PC-3 (cell line): ENCODE data around the gene GRIP2. TPM values are rescaled to one million over a fixed set of nuclear protein-coding genes. Genes with fewer than 3 reads are reported as not detected.
A peak's percentile ranks its signal among the peaks of the same experiment; 100 is the strongest.

Experiments
- ATAC-seq: fragments of 200-7000 bp; cut with Tn5 transposase; 2 replicates; pipeline ENCODE4 v1.9.1; 2020; ENCODE audit warnings: mild to moderate bottlenecking, moderate library complexity
- BruUV-seq: library from RNA; stranded (reverse); fragments of 400-500 nt; replicated peaks from 2 replicates; lab custom pipeline; 2021; lab: Mats Ljungman, UMichigan
- CTCF ChIA-PET: fragments of 300-600 bp; sonication (Branson Sonifier 250); formaldehyde crosslinking; loops from one replicate; lab custom pipeline; 2022; ENCODE audit warnings: antibody characterized with exemption; lab: Charles Lee
- POLR2A ChIA-PET: fragments of 300-600 bp; sonication (Branson Sonifier 250); formaldehyde crosslinking; loops from one replicate; lab custom pipeline; 2022; ENCODE audit warnings: antibody characterized with exemption; ENCODE audit not compliant: unreplicated experiment; lab: Charles Lee
- DNase-seq: peaks from one replicate; pipeline ENCODE4 v3.0.0-alpha.2; 2015
- H2AFZ ChIP-seq: fragments of 300-600 bp; sonication (generic); 2 replicates; pipeline ENCODE4 v1.6.0; 2016; ENCODE audit warnings: antibody characterized with exemption, low read length
- H3F3A ChIP-seq: fragments of 300-600 bp; sonication (generic); one replicate; pipeline ENCODE4 v1.6.0; 2017; ENCODE audit warnings: antibody characterized with exemption, low read length, control low read depth, mild to moderate bottlenecking; ENCODE audit not compliant: unreplicated experiment
- H3K27ac ChIP-seq: fragments of 300-600 bp; sonication (generic); 2 replicates; pipeline ENCODE4 v1.5.1; 2016; ENCODE audit warnings: mild to moderate bottlenecking, low read length
- H3K27me3 ChIP-seq: fragments of 300-600 bp; sonication (generic); 2 replicates; pipeline ENCODE4 v1.6.1; 2016; ENCODE audit warnings: low read length, mixed read lengths
- H3K36me3 ChIP-seq: fragments of 300-600 bp; sonication (generic); 2 replicates; pipeline ENCODE4 v1.6.1; 2016; ENCODE audit warnings: low read depth, mixed run types, low read length, mixed read lengths
- H3K4me1 ChIP-seq: fragments of 300-600 bp; sonication (generic); 2 replicates; pipeline ENCODE4 v1.5.1; 2016; ENCODE audit warnings: low read length; ENCODE audit not compliant: insufficient read depth
- H3K4me2 ChIP-seq: fragments of 300-600 bp; sonication (generic); 2 replicates; pipeline ENCODE4 v1.6.0; 2016; ENCODE audit warnings: low read length
- H3K4me3 ChIP-seq: fragments of 300-600 bp; sonication (generic); 2 replicates; pipeline ENCODE4 v1.5.1; 2016; ENCODE audit warnings: mild to moderate bottlenecking, low read length, mixed read lengths
- H3K79me2 ChIP-seq: fragments of 300-600 bp; sonication (generic); 2 replicates; pipeline ENCODE4 v1.6.1; 2017; ENCODE audit warnings: low read length, mixed read lengths
- H3K9ac ChIP-seq: fragments of 300-600 bp; sonication (generic); 2 replicates; pipeline ENCODE4 v1.6.0; 2016; ENCODE audit warnings: mild to moderate bottlenecking, low read length
- H3K9me2 ChIP-seq: fragments of 300-600 bp; sonication (generic); replicated peaks from 2 replicates; pipeline ENCODE4 v1.6.1; 2016; ENCODE audit warnings: mixed run types, low read length, mixed read lengths
- H3K9me3 ChIP-seq: fragments of 300-600 bp; sonication (generic); 2 replicates; pipeline ENCODE4 v1.6.1; 2016; ENCODE audit warnings: low read length, mixed read lengths
- H4K20me1 ChIP-seq: fragments of 300-600 bp; sonication (generic); 2 replicates; pipeline ENCODE4 v1.6.1; 2016; ENCODE audit warnings: low read length, mixed read lengths
- CTCF ChIP-seq: fragments of 300-600 bp; sonication (generic); conservative IDR thresholded peaks from 2 replicates; pipeline ENCODE4 v1.5.1; 2017; ENCODE audit warnings: antibody characterized with exemption, low read depth, mild to moderate bottlenecking, low read length
- EZH2 ChIP-seq: fragments of 300-600 bp; sonication (generic); IDR thresholded peaks from one replicate; pipeline ENCODE4 v1.6.1; 2017; ENCODE audit warnings: antibody characterized with exemption, mild to moderate bottlenecking, low read length; ENCODE audit not compliant: unreplicated experiment
- EZH2phosphoT487 ChIP-seq: fragments of 300-600 bp; sonication (generic); IDR thresholded peaks from 2 replicates; pipeline ENCODE4 v1.6.1; 2018; ENCODE audit warnings: mild to moderate bottlenecking, antibody characterized with exemption, low read length, borderline replicate concordance
- intact Hi-C: fragments of 100-400 bp; cut with micrococcal nuclease; formaldehyde crosslinking; loops from 2 replicates; pipeline ENCODE4 v1.9.0; 2023
- total RNA-seq: library from RNA; depleted of rRNA; stranded (reverse); fragments of >200 nt; gene quantifications from 2 replicates; pipeline ENCODE4 v1.2.3, GENCODE V29; 2014

The GRIP2 gene
- total RNA-seq, 1 experiment from 2014 or later: 0.36 TPM

- Histone ChIP-seq H2AFZ (0 out of 2 replicates have a peak overlapping the region, but pooled peaks have one; percentile 25), H3K36me3 (no peaks in the 10 kb centered on the region), H3K9me3 (no peaks in the 10 kb centered on the region), H3K4me1 (no peaks in the 10 kb centered on the region; the same call in 1 of the 2 replicates), H3K9ac (no peak overlapping the region), H4K20me1 (no peaks in the 10 kb centered on the region), H3K9me2 (no peaks in the 10 kb centered on the region), H3K4me2 (no peak overlapping the region), H3K79me2 (no peaks in the 10 kb centered on the region), H3K4me3 (no peak overlapping the region), H3K27ac (no peak overlapping the region), H3K27me3 (peaks cover 13% of the 10 kb centered on the region), H3F3A (no peaks in the 10 kb centered on the region)
- ChIA-PET CTCF (interaction anchor here (0.6 to 0.7 kb wide), 2 partner anchors 1173 to 1703 kb away, joined by 3 to 4 read pairs; no protein-coding TSS in a partner anchor), POLR2A (no interaction called here)
- peak; percentile 61 for ATAC-seq
- intact Hi-C loops: no loop called here
- no TSS peak for BruUV-seq
- DNase-seq: peak; percentile 25
- TF ChIP-seq CTCF: no peak
- no peak for TF ChIP-seq EZH2phosphoT487
- TF ChIP-seq EZH2: no peak
Measured at GRCh38 chr3:14525685-14526631, 14.2 kb downstream of the GRIP2 start.

GRCh38 chr3:14524920-14525660 lies 15.1 kb downstream of the GRIP2 start:
- Histone ChIP-seq H3K4me1 (no peaks in the 10 kb centered on the region; the same call in 1 of the 2 replicates), H3K9me2 (no peaks in the 10 kb centered on the region), H3K4me3 (no peak overlapping the region), H3K79me2 (no peaks in the 10 kb centered on the region), H3K27ac (no peak overlapping the region), H3F3A (no peaks in the 10 kb centered on the region), H2AFZ (no peak overlapping the region), H3K9ac (no peak overlapping the region), H3K4me2 (no peak overlapping the region), H3K9me3 (no peaks in the 10 kb centered on the region), H4K20me1 (no peaks in the 10 kb centered on the region), H3K36me3 (no peaks in the 10 kb centered on the region), H3K27me3 (peaks cover 12% of the 10 kb centered on the region)
- no peak for DNase-seq
- BruUV-seq: no TSS peak
- CTCF ChIA-PET: interaction anchor here (0.6 to 0.7 kb wide), 2 partner anchors 1173 to 1702 kb away, joined by 3 to 4 read pairs; no protein-coding TSS in a partner anchor
- intact Hi-C loops: no loop called here
- TF ChIP-seq EZH2 (no peak), CTCF (no peak), EZH2phosphoT487 (no peak)
- no peak for ATAC-seq
- POLR2A ChIA-PET: no interaction called here
